AG08396 (cell line): ENCODE measurements around the gene KDM2B.
A peak's percentile ranks its signal among the peaks of the same experiment; 100 is the strongest.
"Not testable (repeated sequence)": the region's sequence is repeated elsewhere in the genome, so short reads cannot be mapped to it uniquely, and the experiment has no call there.

Source experiments
- DNase-seq: peaks from one replicate; pipeline ENCODE4 v3.0.0; 2012; ENCODE audit warnings: low spot score, mixed read lengths

The KDM2B gene

DNA sequence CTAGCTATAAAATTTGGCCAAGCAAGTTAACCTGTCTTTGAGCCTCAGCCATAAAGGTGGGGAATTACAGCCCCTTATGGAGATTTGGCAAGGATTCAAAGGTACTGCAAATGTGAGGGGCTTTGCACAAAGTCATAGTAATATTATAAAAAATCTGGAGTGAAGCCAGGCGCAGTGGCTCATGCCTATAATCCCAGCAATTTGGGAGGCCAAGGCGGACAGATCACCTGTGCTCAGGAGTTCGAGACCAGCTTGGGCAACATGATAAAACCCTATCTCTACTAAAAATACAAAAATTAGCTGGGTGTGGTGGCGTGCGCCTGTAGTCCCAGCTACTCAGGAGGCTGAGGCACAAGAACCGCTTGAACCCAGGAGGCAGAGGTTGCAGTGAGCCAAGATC, 4.1 kb upstream of the KDM2B start:
- not testable (repeated sequence) for DNase-seq

DNA sequence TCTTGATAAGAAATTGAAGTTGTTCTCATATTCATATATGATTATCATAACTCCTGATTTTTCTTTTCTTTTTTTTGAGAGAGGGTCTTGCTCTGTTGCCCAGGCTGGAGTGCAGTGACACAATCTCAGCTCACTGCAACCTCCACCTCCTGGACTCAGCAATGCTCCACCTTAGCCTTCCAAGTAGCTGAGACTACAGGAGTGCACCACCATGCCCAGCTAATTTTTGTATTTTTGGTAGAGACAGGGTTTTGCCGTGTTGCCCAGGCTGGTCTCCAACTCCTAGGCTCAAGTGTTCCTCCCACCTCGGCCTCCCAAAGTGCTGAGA, 2.5 kb upstream of the KDM2B start:
- not testable (repeated sequence) for DNase-seq

DNA sequence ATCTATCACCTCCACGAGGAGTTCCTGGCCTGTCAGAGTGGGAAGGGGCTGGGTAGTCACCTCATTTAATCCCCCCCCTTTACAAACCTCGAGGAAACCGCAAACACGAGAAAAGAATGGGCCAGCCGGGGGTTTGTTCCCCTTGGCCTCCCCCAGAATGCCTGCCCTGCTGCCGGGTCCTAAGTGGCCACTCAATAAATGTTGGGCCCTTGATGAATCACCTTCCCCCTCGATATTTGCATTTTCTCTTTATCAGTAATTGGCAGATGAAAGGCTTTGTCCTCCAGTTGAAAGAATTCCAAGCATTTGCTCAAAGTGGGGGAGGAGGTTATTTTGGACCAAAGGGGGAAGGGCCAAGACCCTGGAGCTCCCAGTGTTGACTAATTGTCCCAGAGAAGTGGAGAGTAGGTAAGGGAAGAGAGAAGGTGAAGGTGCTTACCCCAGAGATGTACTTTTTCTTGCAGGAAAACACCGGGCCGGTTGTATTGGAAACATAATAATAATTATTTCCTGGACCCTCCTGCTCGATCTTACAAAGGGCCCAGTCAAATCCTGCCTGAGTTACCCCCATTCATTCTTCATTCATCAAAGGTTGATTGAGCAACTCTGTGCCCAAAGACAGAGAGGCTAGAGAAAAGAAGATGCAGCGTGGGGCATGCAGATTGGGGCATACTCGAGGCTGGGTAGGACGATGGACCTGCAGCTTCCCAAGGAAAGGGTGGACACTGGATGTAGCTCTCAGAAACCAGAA, 1.9 kb upstream of the KDM2B start:
- DNase-seq = peak; percentile 13

DNA sequence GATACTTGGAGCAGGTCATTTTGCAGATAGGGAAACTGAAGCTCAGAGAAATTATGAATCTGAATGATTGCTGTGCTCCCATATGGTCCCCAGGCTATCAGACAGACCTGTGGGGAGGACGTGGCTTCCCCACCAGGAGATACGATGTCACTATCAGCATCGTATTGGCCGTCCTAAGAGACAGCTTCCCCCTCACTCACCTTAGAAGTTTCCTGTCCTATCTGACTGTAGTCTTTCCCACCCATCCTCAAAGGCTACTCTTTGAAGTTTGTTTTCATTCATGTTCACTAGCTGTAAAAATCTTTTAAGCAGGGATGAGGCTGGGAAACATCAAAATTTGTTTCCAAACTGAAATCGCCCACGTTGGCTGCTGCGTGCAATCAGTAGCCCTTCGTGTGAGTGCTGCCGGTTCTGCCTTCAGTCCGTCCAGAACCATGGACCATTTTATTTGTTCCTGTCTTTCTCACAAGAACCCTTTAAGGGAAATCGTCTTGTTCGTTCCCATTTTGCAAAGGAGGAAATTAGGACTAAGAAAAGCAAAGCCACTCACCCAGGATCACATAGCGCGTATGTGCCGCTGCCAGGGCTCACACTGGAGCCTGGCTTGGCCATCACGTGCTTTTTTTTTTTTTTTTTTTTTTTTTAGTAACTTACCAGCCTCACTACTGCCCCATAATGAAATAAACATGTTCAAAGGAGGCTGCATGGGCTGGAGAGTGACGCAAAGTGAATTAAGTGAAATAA, 1.0 kb upstream of the KDM2B start:
- peak; percentile 68 for DNase-seq

DNA sequence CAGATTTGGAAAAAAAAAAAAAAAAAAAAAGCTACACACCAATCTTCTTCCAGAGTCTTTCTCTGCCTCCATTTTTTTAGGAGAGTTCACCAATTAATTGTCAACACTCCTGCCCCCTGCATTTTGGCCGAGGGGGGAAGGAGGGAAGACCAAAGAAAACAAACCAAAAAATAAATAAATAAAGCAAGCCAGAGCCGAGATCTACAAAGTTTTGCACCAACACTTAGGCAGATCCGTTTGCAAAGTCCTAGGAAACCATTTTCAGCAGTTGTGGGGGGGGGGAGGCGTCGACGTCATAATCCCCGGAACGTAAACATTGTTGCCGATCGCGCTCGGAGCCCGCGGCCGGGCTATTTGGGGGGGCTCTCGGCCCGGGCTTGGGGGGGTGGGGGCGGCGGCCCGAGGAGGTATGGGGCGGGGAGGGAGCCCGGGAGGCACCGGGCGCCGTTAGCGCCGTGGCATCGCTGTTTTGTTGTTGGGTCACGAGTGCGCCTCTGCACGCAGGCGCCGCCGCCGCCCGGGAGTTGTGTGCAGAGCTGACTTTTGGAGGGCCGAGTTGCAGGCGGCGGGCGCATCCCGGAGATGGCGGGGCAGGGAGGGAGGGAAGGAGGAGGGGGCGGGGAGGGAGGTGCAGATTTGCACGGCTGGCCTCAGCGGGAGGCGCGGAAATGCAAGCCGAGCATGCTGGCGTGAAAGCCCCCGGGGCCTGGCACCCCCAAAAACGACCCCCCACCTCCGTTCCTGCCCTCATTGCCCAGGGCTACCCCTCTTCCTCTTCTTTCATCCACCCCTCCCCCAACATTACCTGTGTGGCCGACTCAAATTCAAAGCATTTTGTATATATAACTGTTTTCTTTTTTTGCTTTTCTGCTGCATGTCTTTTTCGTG, 598 bp downstream of the KDM2B start:
- peak; percentile 77 for DNase-seq

DNA sequence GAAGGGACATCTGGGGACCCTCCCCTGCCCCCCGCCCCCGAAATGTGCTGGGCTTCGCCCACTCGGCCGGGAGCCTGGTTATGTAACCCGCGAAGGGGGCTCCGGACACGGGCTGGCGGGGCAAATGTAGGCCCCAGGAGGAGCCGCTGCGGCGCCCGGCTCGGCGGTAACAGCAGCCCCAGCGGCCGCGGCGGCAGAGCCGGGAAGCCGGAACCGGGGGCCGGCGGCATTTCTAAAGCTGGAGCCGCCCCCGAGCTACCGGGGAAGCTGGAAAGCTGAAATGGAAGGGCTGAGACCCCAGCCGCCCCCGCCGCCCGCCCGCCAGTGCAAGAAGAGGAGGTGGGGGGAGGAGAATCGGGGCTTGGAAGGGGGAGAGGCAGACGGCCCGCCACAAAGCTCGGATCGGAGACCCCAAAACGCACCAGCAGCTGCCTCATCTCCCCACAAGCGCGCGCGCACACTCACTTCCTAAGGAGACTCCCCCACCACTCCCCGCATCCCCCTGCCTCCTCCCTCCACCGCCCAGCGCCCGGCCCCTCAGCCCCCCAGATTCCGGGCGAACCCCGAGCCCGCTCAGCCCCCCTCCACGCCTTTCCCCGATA, 1.5 kb downstream of the KDM2B start:
- DNase-seq = peak; percentile 43

DNA sequence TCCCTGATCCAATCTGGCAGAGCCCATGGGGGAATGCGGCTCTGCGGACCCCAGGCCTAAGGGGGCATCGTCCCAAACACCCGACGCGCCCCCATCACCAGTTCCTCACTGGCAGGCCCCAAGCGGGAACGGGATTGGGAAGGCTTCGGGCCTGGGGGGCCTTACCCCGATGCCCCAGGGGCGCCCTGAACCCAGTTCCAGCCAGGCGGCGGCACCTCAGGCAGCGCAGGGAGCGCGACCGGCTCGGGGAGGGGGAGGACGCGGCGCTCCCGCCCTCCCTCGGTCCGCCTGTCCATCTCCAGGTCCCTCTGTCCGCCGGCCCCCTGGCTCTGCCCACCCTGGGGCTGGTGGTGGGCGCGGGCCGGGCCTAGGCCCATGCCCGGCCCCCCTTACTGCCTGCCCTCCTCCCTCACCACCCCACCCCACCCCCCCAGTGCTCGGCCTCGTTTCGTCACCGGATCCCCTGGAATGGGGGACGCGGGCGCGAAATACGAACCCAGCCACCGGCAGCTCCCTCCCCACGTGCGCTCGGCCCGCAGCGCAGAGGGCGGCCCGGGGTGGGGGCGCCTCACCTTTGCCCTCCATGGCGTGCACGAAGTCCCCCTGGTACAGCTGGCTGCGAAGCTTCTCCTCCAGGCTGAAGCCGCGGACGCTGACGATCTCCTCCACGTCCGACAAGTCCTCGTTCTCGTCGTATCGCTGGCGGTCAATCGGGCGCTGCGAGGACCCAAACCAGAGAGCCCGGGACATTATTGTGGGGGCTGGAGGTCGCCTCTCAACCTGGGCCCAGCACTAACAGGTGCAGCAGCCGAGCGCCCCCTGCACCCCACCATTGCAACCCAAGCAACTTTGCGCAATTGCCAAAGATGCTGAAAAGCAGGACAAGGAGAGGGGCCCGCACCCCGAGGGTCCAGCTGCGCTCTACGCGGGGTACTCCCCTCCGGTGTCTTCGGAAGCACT, 2.3 kb downstream of the KDM2B start:
- peak; percentile 81 for DNase-seq

DNA sequence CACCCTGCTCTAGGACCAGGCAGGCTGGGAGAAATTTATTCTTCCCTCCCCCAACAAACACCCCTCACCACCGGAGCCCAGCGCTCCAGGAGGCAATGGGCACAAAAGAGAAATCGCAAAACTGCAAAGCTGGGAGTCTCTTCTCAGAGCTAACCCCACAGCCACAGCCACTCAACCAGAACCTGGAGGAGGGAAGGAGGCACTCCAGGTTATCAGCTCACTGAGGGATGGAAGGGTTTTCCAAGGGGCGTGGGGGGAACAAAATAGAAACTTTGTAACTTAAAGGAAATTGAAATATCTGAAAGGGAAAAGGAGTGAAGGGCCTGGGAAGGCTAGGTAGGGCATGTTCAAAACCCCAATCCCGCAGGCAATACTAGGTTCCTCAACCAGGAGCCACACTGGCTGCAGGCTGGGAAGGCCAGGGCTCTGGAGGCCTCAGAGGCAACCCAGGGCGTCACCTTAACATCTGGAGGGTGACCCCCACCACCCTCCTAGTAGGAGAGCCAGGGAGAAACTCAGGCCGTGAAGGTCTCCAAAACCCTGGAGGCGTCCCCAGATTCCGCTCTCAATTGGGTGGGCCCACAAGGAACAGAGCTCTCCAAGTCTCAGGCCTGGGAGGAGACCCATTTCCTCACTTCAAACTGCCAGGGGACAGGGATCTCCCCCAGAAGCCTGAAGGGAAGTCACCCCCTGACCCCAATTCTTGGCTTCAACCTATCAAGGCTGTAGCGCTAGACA, 3.2 kb downstream of the KDM2B start:
- DNase-seq = peak; percentile 13

DNA sequence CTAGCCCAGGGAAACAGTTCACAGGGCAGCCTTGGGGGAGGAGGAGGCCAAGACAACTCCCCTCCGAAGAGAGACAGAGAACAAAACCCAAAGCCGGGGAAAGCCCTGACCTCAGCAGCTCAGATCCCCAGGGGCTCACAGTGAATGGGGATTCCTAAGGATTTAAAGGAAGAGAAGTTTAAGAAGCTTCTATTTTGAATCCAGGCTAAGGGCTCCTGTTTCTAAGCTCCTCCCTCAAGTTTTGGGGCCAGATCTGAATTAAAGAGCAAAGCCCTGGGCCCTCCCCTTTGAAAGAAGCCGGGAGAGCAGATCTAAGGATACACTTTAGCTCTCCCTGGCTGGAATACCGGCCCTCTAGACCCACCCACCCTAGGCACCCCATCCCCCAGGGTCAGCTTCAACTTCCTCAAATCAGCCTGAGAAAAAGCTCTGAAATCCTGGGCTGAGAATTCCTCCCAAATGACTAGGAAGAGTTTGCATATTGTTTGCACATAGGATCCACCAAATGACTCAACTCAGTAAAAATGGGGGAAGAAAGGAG, 3.9 kb downstream of the KDM2B start:
- peak; percentile 84 for DNase-seq

DNA sequence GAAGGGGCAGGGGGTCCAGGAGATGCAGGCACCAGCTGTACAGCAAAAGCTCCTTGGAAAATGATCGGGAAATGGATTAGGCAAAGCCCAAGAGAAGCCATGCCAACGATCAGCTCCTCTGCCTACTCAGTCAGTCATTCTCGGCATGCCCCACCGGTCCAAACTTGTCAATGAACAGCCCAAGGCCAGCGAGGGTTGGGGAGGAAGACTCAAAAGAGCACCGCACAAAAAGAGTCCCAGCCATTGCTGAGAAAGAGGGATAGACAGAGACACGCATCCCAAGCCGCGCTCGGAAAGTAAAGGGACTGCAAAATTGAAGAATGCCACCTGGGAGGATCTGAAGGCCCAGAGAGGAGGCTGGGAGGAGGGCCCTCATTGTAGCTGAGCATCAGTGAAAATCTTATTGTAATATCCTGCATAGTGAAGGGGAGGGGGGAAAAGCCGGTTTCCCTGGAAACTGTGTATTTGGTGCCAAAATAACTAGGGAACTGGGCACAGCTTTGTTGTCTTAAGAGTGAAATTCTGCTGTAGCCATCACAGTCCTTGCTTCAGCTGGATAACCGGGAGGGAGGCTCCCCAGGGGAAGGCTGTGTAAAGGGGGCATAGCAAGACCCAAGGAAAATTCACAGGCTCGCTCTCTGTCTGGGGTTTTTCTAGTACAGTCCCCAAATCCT, 4.7 kb downstream of the KDM2B start:
- no peak for DNase-seq

DNA sequence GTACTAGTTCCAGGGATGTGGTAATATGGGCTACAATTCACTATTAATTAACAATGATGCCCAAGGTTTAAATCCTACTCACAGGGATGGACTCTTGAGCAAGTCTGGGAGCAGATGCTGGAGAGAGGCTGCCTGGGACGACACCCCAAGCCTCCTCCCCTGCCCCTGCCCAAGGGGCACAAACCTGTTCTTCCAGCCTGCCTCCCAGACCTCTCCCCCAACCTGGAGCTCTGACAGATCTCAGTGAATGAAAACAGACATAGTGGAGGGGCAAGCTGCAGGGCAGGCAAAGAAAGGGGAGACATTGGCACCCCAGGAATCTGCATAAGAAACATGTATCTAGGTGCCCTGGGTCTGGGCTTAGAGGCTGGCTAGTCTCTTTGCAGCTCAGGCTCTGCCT, 5.8 kb downstream of the KDM2B start:
- no peak for DNase-seq

DNA sequence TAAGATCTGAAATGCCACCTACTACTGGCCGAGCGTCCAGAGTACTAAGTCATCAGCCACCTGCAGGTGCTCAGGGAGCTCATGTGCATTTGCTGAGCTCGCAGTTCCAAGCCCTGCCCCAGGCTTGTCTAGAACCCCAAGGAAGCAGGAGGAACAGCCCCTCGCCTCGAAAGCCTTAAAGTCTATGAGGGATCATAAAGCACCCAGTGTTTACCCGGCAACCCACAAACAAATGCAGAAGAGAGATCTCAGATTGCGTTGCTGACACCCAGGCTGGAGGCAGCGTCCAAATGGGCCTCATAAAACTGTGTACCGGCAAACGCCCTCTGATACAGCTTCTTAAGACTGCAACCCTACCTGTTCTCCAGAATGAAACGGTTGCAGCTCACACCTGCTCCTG, 6.8 kb downstream of the KDM2B start:
- no peak for DNase-seq

DNA sequence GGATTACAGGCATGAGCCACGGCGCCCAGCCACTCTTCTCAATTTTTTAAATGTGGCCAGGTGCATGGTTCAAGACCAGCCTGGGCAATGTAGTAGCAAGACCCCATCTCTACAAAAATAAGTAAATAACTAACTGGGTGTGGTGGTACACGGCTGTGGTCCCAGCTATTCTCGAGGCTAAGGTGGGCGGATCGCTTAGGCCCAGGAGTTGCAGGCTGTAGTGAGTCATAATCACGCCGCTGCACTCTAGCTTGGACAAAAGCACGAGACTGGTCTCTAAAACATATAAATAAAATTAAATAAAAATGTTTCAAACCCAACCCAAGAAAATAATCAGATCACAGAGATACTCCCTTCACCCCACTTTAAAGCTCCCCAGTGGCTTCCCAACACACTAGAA, 8.9 kb downstream of the KDM2B start:
- DNase-seq = no peak

DNA sequence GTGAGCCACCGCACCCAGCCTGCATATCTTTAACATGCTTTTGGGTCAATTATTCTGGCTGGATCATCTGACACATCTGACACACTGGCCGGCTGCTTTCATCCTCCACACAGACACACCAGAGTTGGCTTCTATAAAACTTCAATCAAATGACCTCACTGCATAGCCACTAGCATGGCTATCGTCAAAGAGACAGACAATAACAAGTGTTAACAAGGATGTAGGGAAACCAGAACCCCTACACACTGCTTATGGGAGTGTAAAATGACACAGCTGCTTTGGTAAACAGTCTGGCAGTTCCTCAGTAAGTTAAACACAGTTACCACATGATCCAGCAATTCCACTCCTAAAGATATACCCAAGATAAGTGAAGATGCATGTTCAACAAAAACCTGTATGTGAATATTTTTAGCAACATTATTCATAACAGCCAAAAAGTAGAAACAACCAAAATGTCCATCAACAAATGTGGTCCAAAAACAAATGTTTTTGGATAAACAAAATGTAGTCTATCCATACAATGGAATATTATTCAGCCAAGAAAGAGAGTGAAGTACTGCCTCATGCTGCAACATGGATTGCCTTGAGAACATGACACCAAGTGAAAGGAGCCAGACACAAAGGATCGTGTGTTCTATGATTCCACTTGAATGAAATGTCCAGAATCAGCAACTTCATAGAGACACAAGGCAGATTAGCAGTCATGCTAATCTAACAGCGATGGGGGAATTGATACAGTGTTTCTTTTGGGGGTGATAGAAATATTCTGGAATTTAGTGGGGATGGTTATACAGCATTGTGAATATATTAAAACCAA, 10.1 kb downstream of the KDM2B start:
- no peak for DNase-seq

DNA sequence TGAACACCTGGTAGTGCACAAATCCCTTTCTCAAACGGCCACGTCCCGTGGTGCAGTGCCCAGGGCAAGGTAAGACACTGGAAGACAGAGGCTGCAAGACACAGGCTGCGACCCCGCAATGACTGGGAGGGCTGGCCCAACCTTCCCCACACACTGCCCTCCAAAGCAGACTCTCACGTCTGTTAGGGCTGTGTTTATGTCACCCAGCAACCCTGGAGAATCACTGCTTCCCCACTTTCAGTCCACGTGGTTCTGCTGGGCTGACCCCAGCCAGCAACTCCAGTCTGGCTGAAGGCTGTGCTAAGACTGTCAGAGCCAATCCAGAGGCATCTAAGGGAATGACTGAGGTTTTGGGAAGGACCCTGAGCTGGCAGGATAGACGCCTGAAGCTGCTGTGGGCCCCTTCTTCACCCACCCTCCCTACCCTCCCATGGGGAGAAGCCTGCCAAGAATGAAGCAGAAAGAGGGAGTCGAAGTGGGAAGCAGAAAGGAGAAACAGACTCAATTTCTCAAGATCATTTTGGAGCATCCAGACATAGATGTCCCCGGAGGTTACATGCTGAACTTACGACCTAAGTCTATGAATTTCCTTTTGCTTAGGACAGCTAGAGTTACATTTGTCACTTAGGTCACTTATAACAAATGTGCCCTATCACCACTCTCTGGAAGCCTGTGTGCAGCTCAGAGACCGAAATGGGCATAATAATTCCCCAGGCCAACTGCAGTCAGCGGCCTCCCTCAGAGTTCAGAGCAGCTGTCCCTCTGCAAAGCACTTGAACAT, 11.7 kb downstream of the KDM2B start:
- DNase-seq = peak; percentile 71

DNA sequence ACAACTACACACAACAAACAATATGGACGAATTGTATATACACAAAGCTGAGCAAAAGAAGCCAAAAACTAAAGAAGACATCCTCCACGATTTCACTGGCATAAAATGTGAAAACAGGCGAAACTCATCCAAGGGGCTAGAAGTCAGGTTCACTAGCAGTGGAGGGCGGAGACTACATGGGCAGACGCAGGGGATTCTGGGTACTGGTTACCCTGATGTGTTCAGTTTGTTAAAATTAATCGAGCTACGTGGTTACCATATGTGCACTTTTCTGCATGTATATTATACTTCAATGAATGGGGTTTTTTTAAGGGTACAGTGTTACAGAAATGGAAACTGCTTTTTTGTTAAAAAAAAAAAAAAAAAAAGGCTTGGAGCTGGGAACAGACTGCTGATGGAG, 12.3 kb downstream of the KDM2B start:
- no peak for DNase-seq

DNA sequence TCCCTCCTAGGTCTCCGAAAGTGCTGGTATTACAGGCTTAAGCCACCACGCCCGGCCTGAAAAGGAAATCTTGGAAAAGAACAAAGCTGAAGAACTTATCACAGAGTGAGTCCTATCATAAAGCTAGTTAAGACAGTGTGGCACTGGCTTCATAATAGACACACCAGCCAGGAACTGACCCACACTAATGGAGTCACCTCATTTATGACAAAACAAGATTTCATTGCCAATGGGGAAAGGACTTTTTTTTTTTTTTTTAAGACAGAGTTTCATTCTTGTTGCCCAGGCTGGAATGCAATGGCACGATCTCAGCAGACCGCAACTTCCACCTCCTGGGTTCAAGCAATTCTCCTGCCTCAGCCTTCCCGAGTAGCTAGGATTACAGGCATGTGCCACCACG, 15.7 kb downstream of the KDM2B start:
- DNase-seq = no peak

DNA sequence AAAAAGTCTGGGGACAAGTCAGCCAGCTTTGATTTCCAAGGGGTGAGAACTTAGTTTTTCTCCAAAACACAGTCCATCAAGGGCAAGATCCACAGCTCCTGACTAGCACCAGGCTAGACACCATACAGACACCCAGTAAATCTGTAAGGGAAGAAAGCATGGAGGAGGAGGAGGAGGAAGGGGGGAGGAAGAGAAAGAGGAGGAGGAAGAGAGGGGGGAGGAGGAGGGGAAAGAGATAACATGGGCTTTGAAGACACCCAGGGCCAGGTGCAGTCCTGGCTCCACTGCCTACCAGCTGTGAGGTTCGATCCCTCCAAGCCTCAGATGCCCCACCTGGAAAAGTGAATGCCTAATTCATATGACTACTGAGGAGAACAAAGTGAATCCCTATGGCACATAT, 18.3 kb downstream of the KDM2B start:
- DNase-seq = no peak
